Measurements from ENCODE around the gene HINFP.

Gene HINFP, protein sequence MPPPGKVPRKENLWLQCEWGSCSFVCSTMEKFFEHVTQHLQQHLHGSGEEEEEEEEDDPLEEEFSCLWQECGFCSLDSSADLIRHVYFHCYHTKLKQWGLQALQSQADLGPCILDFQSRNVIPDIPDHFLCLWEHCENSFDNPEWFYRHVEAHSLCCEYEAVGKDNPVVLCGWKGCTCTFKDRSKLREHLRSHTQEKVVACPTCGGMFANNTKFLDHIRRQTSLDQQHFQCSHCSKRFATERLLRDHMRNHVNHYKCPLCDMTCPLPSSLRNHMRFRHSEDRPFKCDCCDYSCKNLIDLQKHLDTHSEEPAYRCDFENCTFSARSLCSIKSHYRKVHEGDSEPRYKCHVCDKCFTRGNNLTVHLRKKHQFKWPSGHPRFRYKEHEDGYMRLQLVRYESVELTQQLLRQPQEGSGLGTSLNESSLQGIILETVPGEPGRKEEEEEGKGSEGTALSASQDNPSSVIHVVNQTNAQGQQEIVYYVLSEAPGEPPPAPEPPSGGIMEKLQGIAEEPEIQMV

DNA sequence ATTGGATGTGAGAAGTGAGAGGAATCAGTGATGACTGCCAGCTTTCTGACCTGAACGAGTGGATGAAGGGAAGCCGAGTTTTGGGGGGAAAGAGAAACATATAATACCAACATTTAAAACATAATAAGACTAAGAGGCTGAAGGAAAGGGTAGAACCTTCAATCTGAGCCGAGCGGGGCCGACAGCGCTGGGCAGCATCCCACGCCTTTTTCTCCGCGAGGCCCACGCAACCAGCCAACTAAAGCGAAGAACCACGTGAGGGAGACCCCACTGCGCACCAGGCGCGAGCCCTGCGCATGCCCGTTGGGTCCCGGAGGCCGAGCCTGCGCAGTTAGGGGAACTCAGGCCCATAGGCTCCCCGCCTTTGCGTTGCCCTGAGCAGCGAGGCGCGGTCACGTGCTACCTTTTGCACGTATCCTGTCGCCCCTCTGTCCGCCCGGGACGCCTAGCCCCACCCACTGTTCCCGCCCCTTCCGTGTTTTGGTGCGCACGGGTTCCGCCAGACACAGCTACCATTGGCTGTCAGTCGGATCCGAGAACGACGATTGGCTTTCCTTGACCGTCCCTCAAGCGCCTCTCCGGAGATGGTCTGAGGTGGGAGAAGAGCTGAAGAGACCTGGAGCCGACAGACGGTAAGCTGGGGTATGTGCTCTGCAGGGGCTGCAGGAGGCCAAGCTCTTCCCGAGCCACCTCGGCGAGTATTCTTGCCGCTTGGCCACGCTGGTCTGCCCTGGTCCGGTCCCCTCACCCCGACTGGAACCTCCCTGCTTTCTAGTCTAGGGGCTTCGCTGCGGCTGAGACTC, at the start of gene HINFP:
Gene HINFP, plus strand, starts transcription at position 573 of the 803 bp plus-strand sequence. CDS start 5,365 bp downstream, outside the sequence.
- DNase-seq = peak; percentile 85

DNA sequence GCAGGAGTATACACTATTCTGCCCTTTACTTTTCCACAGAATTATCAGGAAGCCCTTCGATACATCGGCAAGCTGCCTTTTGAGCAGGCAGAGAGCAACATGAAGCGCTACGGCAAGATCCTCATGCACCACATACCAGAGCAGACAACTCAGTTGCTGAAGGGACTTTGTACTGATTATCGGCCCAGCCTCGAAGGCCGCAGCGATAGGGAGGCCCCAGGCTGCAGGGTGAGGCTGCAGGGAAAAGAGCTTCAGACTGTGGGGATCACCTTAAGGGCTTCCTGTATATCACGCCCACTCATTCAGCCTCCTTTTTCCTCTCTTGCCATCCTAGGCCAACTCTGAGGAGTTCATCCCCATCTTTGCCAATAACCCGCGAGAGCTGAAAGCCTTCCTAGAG, 43.5 kb upstream of the HINFP start:
- no peak for DNase-seq

DNA sequence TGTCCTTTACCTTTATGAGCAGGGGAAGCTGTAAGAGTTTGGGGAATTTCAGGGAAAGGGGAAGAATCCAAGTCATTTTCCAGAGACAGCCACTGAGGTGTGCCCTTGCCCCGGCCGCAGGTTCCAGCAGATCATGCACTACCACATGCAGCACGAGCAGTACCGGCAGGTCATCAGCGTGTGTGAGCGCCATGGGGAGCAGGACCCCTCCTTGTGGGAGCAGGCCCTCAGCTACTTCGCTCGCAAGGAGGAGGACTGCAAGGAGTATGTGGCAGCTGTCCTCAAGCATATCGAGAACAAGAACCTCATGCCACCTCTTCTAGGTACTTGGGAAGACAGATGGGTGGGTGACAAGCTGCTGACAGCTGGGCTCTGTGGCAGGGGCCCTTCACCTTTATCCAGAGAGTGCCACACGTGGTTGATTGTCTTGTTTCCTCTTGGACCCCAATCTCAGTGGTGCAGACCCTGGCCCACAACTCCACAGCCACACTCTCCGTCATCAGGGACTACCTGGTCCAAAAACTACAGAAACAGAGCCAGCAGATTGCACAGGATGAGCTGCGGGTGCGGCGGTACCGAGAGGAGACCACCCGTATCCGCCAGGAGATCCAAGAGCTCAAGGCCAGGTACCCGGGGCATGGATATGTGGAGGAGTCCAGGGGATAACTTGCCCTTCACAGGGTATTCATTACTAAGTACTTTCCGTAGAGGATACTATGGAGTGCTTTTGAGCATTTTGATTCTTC, 42.5 kb upstream of the HINFP start:
- no peak for DNase-seq

DNA sequence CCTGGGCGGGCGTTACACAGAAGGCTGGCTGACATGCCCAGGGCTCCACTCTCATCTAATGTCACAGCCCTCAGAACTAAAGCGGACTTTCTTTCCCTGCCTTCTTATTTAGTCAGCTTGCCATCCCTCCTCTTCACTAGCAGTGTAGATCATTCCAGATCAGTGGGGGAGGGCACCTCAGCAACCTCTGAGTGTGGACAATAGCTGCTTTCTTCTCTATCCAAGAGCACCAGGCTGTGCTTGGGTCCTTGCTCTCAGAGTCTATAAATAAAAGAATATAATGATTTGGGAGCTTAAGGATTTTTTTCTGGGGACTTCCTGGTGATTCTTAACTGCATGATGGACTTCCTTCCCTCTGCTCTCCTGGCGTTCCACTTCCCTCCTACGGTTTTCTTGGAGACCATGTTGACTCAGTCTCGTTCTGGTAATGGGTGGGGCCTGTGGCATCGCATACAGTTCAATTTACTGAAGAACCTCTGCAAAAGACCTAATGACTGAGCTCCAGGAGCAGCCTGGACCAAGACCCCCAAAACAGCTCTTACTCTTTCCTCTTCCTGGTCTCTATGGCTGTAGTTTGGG, 39.6 kb upstream of the HINFP start:
- no peak for DNase-seq

DNA sequence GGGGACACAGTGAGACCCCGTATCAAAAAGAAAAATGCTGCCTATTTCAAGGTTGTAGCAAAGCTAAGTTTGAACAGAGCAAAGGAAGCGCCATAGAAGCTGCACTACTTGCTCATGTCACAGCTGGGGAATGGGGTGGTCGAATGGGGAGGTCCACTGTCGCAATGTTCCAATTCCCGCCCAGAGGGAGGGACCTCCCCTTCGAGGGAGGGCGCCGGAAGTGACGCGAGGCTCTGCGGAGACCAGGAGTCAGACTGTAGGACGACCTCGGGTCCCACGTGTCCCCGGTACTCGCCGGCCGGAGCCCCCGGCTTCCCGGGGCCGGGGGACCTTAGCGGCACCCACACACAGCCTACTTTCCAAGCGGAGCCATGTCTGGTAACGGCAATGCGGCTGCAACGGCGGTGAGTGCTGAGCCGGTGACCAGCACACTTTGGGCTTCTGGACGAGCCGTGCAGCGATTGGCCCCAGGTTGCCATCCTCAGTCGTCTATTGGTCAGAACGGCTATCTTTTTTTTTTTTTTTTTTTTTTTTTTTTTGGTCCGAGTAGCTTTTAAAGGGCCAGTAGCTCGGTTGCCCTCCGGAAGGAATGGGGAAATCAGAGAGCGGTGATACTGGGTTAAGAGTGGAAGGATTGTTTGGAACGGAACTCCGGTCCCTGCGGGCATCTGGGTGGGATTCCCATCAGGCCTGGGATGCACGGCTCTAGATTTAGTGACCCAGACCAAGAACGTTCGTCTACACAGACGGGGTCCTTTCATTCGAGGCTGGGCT, 36.5 kb upstream of the HINFP start, which contains the start of gene HMBS:
Gene HMBS, plus strand, starts transcription at position 219 of the 774 bp plus-strand sequence. Its CDS starts 153 bp downstream, at position 372.
- peak; percentile 64 for DNase-seq

DNA sequence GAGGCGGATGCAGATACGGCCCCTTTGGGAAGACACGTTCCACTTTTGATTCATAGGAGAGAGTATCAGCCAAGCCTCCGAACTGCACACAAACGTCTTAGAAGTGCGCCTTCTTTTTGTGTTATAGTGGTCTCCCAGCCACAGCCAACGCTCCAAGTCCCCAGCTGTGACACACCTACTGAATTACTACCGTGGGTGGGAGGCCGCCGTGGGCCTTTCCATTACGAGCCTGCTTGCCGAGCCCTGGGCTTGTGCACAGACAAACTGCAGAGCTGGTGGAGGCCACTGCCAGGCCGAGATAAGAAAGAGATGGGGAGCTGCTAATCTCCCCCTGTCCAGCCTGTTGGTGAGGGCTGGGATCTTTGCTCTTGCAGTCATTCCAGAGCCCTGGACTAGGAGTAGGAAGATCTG, 35.9 kb upstream of the HINFP start:
- DNase-seq = no peak

DNA sequence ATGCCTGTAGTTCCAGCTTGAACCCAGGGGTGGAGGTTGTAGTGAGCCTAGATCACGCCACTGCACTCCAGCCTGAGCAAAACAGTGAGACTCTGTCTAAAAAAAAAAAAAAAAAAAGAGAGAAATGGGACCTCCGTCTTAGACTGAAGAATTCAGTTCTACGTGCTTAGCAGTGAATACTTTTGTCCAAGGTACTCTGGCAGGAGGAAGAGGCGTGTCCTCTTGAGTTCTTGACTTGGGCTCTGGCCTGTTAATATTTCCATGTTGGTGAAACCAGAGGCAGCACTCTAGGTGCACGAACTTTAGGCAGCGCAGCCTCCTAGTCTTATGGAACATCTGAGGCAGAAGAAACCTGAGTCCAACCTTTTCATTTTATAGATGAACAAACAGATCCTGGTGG, 34.3 kb upstream of the HINFP start:
- DNase-seq = no peak

DNA sequence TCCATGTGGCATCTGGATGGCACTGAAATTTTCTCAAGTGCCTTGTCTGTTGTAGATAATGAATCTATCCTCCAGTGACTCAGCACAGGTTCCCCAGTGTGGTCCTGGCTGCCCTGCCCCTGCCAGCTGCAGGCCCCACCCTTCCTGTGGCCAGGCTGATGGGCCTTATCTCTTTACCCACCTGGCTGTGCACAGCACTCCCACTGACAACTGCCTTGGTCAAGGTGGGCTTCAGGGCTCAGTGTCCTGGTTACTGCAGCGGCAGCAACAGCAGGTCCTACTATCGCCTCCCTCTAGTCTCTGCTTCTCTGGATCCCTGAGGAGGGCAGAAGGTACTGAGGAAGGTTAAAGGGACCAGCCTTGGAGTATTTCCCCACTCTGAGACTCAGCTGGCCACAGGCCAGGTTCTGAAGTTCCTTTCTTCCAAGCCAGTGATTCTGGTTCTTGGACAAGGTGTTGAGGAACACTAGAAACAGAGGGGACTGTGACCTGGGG, 33.6 kb upstream of the HINFP start:
- DNase-seq = no peak

DNA sequence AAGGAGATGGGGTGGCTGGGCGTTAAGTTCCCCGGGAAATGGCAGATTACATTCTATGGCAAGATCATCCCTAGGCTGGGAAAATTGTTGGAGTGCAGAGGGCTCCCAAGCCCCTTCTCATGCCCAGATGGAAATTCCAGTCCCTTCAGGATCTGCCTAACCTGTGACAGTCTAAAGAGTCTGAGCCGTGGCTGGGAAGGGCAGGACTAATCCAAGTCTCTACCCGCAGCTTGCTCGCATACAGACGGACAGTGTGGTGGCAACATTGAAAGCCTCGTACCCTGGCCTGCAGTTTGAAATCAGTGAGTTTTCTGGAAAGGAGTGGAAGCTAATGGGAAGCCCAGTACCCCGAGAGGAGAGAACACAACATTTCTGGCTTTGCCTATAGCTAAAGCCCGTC, 33.0 kb upstream of the HINFP start:
- DNase-seq = no peak

DNA sequence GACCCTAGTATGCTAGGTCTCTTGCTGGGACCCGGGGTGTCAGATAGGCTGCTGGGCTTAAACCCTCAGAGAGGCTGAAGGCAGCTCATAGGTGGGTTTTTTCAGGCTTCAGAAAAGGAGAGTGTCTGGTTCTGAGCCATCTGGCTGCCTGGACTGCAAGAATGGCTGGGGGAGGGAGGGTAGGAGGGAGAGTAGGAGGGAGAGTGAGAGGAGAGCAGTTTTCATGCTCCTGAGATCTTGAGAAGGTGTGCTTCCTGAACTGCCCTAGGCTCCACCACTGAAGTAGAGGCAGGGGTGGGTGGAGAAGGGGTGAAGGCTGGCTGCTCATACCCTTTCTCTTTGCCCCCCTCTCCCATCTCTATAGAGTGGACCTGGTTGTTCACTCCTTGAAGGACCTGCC, 32.1 kb upstream of the HINFP start:
- DNase-seq = no peak

DNA sequence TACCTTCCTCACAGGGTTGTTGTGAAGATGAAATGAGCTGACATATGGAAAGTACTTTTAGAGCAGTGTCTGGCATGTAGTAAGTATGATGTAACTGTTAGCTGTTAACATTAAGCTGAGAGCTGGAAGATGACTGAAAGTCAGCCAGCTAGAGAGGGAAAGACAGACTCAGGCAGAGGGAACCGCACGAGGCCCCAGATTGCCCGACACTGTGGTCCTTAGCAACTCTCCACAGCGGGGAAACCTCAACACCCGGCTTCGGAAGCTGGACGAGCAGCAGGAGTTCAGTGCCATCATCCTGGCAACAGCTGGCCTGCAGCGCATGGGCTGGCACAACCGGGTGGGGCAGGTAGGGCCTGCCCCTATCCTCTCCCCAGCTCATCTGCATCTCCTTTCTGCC, 30.2 kb upstream of the HINFP start:
- DNase-seq = peak; percentile 23

DNA sequence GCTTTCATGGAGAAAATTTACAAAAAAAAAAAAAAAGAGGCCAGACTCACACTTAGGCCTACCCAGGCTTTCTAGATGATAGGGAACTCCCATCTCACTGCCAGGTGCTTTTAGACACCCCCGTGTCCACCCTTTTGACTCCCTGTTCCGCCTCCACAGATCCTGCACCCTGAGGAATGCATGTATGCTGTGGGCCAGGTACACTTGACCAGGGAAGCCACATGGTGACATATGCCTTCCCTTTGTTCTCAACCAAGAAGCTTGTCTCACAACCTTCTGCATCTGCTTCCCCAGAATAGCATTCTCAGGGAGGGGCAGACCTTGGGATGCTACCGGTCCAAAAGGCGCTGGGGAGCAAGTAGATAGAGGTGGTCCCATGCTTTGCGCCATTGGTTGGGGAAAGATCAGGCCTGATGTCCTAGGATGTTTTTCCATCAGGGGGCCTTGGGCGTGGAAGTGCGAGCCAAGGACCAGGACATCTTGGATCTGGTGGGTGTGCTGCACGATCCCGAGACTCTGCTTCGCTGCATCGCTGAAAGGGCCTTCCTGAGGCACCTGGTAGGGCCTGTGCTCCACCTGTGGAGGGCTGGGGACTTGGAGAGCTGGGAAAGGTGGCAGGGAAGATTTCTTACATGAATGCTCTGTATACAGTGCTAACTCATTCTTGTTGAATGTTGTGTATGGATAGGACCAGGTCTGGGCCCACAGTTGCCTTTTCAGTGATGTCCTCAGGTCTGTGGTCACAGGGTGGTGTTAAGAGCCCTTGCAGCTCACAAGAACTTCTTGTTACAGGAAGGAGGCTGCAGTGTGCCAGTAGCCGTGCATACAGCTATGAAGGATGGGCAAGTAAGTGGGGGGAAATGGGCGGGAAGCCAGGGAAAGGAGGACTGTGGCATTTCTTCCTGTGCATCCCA, 29.2 kb upstream of the HINFP start:
- DNase-seq = no peak

DNA sequence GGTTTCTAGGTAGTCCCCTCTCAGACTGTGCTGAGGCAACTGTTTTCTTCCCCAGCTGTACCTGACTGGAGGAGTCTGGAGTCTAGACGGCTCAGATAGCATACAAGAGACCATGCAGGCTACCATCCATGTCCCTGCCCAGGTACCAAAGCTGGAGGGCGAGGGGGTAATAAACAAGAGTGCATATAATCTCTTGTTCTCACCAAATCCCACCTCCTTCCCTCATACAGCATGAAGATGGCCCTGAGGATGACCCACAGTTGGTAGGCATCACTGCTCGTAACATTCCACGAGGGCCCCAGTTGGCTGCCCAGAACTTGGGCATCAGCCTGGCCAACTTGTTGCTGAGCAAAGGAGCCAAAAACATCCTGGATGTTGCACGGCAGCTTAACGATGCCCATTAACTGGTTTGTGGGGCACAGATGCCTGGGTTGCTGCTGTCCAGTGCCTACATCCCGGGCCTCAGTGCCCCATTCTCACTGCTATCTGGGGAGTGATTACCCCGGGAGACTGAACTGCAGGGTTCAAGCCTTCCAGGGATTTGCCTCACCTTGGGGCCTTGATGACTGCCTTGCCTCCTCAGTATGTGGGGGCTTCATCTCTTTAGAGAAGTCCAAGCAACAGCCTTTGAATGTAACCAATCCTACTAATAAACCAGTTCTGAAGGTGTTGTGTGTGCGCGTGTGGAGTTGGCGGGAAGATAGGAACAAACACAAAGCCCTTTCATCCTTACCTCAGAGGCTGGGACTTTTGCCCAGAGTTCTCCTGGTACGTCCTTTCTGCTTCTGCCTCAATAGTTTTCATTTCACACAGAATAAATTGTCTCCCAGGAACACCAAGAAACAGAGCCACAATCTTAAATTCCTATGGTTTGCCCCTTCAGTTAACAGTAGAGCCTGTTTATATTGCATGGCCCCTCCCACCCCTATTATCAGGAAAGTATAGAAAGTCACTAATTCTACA, 28.2 kb upstream of the HINFP start:
- no peak for DNase-seq

DNA sequence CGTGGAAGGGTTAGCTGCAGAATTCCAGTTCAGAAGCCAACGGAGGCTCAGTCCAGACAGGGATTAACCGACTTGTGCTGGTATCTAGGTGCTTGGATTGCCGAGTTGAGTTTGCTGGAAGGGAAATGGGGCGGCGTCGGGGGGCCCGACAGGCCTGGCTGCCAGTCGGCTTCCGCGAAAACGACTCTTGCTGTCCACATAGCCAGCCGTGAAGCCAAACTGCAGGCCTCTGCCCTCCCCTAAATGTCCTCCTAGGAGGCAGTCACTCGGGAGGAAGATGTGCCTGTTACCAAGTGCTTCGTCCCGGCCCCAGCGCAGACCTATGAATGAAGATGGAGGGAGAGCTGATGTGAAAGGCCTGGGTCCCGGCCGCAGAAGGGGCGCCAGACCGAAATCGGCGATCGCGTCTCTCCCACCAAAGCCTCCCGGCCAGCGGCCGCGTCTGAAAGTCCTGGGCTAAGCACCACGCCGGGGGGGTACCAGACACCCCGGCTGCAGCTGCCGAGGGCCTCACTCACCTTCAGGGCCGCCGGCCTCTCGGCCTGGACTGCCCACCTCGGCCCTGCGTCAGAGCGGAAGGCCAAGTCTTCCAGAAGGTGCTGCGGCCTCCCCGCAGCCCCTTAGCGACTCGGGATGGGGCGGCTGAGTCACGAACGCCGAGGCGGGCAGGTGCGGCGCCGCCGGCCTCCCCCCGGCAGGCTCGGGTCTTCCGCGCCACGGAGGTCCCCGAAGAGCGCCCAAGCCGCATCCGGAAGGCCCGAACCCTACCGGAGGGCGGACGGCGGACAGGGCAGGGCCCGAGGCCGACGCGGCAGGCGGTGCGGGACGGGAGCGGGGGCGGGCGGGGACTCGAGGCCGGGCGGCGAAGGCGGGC, 27.2 kb upstream of the HINFP start:
- DNase-seq = no peak

DNA sequence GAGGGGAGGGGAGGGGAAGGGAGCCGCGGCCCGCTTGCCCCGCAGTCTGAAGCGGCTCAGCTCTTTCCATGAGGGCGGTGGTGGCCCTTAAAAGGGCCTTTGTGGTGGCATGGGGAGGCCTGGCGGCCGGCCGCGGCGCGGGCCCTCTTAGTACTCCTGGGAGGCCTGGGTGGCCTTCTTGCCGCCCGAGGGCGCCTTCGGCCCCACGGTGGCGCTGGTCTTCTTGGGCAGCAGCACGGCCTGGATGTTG, 26.6 kb upstream of the HINFP start:
- DNase-seq = no peak

DNA sequence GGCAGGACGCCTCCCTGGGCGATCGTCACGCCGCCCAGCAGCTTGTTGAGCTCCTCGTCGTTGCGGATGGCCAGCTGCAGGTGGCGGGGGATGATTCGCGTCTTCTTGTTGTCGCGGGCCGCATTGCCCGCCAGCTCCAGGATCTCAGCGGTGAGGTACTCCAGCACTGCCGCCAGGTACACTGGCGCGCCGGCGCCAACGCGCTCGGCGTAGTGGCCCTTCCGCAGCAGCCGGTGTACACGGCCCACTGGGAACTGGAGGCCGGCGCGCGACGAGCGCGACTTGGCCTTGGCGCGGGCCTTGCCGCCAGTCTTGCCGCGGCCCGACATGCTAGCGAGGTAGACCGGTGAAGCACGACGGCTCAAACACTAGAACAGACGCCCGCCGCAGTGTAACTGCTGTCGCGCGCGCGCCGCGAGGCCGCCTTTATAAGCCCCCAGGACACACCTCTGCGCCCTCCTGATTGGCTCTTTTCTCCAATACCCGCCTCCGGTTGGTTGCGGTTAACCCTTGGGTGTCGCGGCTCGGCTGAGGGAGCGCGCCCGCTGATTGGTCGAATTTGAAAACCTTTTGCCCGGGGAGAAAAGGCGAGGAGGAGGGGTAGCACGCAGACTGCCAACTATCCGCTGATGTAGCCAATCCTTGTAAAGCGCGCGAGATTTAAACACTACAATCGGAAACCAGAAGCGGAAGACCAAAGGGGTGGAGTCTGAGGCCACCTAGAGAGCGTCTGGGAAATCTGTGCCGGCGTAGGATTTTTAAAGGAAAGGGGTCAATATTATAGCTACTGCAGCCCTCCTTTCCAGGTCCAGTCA, 26.1 kb upstream of the HINFP start:
- DNase-seq = peak; percentile 95

DNA sequence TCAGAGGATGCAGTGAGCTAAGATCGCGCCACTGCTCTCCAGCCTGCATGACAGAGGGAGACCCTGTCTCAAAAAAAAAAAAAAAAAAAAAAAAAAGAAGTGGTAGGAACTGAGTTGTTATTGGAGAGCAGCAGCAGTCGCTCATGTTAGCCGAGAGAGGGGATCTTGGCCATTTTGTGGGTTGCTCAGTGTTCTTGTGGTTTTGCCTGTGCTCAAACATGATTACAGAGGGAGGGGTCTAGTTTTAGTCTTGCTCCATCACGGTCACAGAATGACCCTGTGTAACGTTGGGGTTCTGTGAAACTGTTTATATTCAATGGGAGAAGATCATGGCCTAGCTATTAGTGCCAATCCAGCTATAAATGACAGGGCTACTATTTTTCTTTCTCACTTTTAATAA, 21.7 kb upstream of the HINFP start:
- no peak for DNase-seq
